Left ventricle myocardium inferior (tissue), 1 donor: ENCODE data around the gene OSBPL3. TPM values are rescaled to one million over a fixed set of nuclear protein-coding genes. Genes with fewer than 3 reads are reported as not detected.

Experiments used
- DNase-seq: peaks from one replicate; pipeline ENCODE4 v3.0.0-alpha.2; 2020
- H3K27ac ChIP-seq: fragments of 200-600 bp; replicated peaks from 2 replicates; pipeline ENCODE4 v1.8.0; 2021
- H3K27me3 ChIP-seq: fragments of 200-600 bp; 2 replicates; pipeline ENCODE4 v1.8.0; 2021; ENCODE audit warnings: low read depth
- H3K36me3 ChIP-seq: fragments of 200-600 bp; 2 replicates; pipeline ENCODE4 v1.8.0; 2021
- H3K4me1 ChIP-seq: fragments of 200-600 bp; 2 replicates; pipeline ENCODE4 v1.8.0; 2021
- H3K4me3 ChIP-seq: fragments of 200-600 bp; 2 replicates; pipeline ENCODE4 v1.8.0; 2021; ENCODE audit warnings: mild to moderate bottlenecking, moderate library complexity
- H3K9me3 ChIP-seq: fragments of 200-600 bp; replicated peaks from 2 replicates; pipeline ENCODE4 v1.8.0; 2021
- CTCF ChIP-seq: fragments of 200-600 bp; IDR thresholded peaks from 2 replicates; pipeline ENCODE4 v1.8.0; 2021; ENCODE audit warnings: antibody characterized with exemption, mild to moderate bottlenecking, borderline replicate concordance
- intact Hi-C: fragments of 100-400 bp; cut with micrococcal nuclease; formaldehyde crosslinking; loops from one replicate; pipeline ENCODE4 v1.11.0; 2022
- total RNA-seq: library from RNA; stranded (reverse); fragmentation: NEBNext Ultra II Directional; extraction: Animal tissue kit (Norgen Biotek cat#: 25700); gene quantifications from one replicate; pipeline ENCODE4 v1.2.1, GENCODE V29; 2021
- donor health status: DM: no; HTN: yes; CAD: no; lungs with severe emphysema.

The OSBPL3 gene
- total RNA-seq, 1 donor from 2014 or later, result 4.3 TPM

GRCh38 chr7:24979470-24979862 lies 512 bp downstream of the OSBPL3 start:
- Histone ChIP-seq H3K9me3 (no peaks in the 10 kb centered on the region), H3K36me3 (no peaks in the 10 kb centered on the region), H3K27me3 (no peaks in the 10 kb centered on the region), H3K4me3 (peak overlapping the region; percentile 86), H3K27ac (peak overlapping the region; percentile 93), H3K4me1 (peaks cover 32% of the 10 kb centered on the region)
- intact Hi-C loops, result no loop called here
- TF ChIP-seq CTCF, result peak; percentile 70
- peak; percentile 61 for DNase-seq

GRCh38 chr7:24978843-24979469 lies 1.0 kb downstream of the OSBPL3 start:
- Histone ChIP-seq H3K9me3 (no peaks in the 10 kb centered on the region), H3K27ac (peak overlapping the region; percentile 93), H3K4me3 (peak overlapping the region; percentile 86), H3K36me3 (no peaks in the 10 kb centered on the region), H3K4me1 (peaks cover 32% of the 10 kb centered on the region), H3K27me3 (no peaks in the 10 kb centered on the region)
- TF ChIP-seq CTCF, result no peak
- no peak for DNase-seq
- intact Hi-C loops, result no loop called here

- H3K4me1 ChIP-seq, result peaks cover 35% of the 10 kb centered on the region
- intact Hi-C loops, result no loop called here
Observed at GRCh38 chr7:24975644-24976260, 4.2 kb downstream of the OSBPL3 start.

GRCh38 chr7:24975172-24975571 lies 4.8 kb downstream of the OSBPL3 start:
- H3K4me1 ChIP-seq, result peaks cover 29% of the 10 kb centered on the region
- no peak for DNase-seq
- intact Hi-C loops, result no loop called here
- no peak overlapping the region for H3K4me3 ChIP-seq
- H3K9me3 ChIP-seq, result no peaks in the 10 kb centered on the region
- H3K36me3 ChIP-seq, result no peaks in the 10 kb centered on the region
- H3K27ac ChIP-seq, result no peak overlapping the region
- no peak for TF ChIP-seq CTCF
- H3K27me3 ChIP-seq, result no peaks in the 10 kb centered on the region

More at GRCh38 chr7:24975644-24976260, 4.2 kb downstream of the OSBPL3 start:
- Histone ChIP-seq H3K4me3 (no peak overlapping the region), H3K27ac (no peak overlapping the region), H3K9me3 (no peaks in the 10 kb centered on the region), H3K36me3 (no peaks in the 10 kb centered on the region), H3K27me3 (no peaks in the 10 kb centered on the region)
- no peak for DNase-seq
- no peak for TF ChIP-seq CTCF

- H3K27ac ChIP-seq, result no peak overlapping the region
- no peaks in the 10 kb centered on the region for H3K9me3 ChIP-seq
- H3K4me1 ChIP-seq, result peaks cover 23% of the 10 kb centered on the region
- H3K4me3 ChIP-seq, result no peak overlapping the region
- no peaks in the 10 kb centered on the region for H3K27me3 ChIP-seq
- no peak for TF ChIP-seq CTCF
- intact Hi-C loops, result no loop called here
- DNase-seq, result no peak
- H3K36me3 ChIP-seq, result no peaks in the 10 kb centered on the region
Observed at GRCh38 chr7:24974026-24974832, 5.7 kb downstream of the OSBPL3 start.
